Measurements from ENCODE around the gene NEU1.
"Not testable (repeated sequence)": the region's sequence is repeated elsewhere in the genome, so short reads cannot be mapped to it uniquely, and the experiment has no call there.

NEU1 gene

GRCh38 chr6:31862344-31863235, at the start of gene NEU1:
NEU1 (minus strand) TSS chr6:31862821; CDS start chr6:31862776, 45 bp downstream.
- DNase-seq (ENCODE audit: low read depth in 2 of 2), result peak; percentile 95 to 96

GRCh38 chr6:31911826-31912585, 49.4 kb upstream of the NEU1 start:
- DNase-seq (ENCODE audit: low read depth in 2 of 2), result no peak

- not testable (repeated sequence) for DNase-seq (ENCODE audit: low read depth in 2 of 2)
These were observed 46.7 kb upstream of the NEU1 start for GRCh38 chr6:31909298-31909697.

- no peak for DNase-seq (ENCODE audit: low read depth in 2 of 2)
These were observed 46.2 kb upstream of the NEU1 start for GRCh38 chr6:31908791-31909190.

- DNase-seq (ENCODE audit: low read depth in 2 of 2), result not testable (repeated sequence)
These were observed 45.6 kb upstream of the NEU1 start for GRCh38 chr6:31908255-31908654.

- no peak for DNase-seq (ENCODE audit: low read depth in 2 of 2)
These were observed 44.7 kb upstream of the NEU1 start for GRCh38 chr6:31907158-31907813.

GRCh38 chr6:31906727-31907126, 44.1 kb upstream of the NEU1 start:
- DNase-seq (ENCODE audit: low read depth in 2 of 2), result not testable (repeated sequence)

- DNase-seq (ENCODE audit: low read depth in 2 of 2), result no peak
These were observed 43.5 kb upstream of the NEU1 start for GRCh38 chr6:31906122-31906521.

GRCh38 chr6:31905041-31905440, 42.4 kb upstream of the NEU1 start:
- no peak for DNase-seq (ENCODE audit: low read depth in 2 of 2)

GRCh38 chr6:31903957-31904356, 41.3 kb upstream of the NEU1 start:
- DNase-seq (ENCODE audit: low read depth in 2 of 2), result no peak

GRCh38 chr6:31901953-31902643, 39.5 kb upstream of the NEU1 start, which contains the start of gene ZBTB12:
ZBTB12 (minus strand) TSS chr6:31902086; CDS start chr6:31901305, 781 bp downstream.
- DNase-seq (ENCODE audit: low read depth in 2 of 2), result peak; percentile 67

- no peak for DNase-seq (ENCODE audit: low read depth in 2 of 2)
These were observed 38.9 kb upstream of the NEU1 start for GRCh38 chr6:31901415-31901952.

- DNase-seq (ENCODE audit: low read depth in 2 of 2), result no peak
These were observed 38.3 kb upstream of the NEU1 start for GRCh38 chr6:31900917-31901414.

- no peak for DNase-seq (ENCODE audit: low read depth in 2 of 2)
These were observed 37.5 kb upstream of the NEU1 start for GRCh38 chr6:31899882-31900722.

- no peak for DNase-seq (ENCODE audit: low read depth in 2 of 2)
These were observed 36.6 kb upstream of the NEU1 start for GRCh38 chr6:31899215-31899614.

GRCh38 chr6:31898383-31899011, 35.9 kb upstream of the NEU1 start:
- no peak for DNase-seq (ENCODE audit: low read depth in 2 of 2)

GRCh38 chr6:31897612-31898382, 35.2 kb upstream of the NEU1 start, which contains the start of gene EHMT2:
EHMT2 (minus strand) TSS chr6:31897698; CDS start chr6:31897677, 21 bp downstream.
- peak; percentile 64 to 66 for DNase-seq (ENCODE audit: low read depth in 2 of 2)

GRCh38 chr6:31896856-31897611, 34.4 kb upstream of the NEU1 start:
- no peak for DNase-seq (ENCODE audit: low read depth in 2 of 2)

Measured in stimulated activated CD8-positive, alpha-beta memory T cell treated with anti-CD3 and anti-CD28 coated beads, Interleukin-7, amount 100 ng/mL, for 1 hour (primary cell).